Glutamatergic neuron (in vitro differentiated cells): ENCODE results near the gene INPP4A. TPM values are rescaled to one million over a fixed set of nuclear protein-coding genes. Genes with fewer than 3 reads are reported as not detected.
"Not testable (repeated sequence)": the region's sequence is repeated elsewhere in the genome, so short reads cannot be mapped to it uniquely, and the experiment has no call there.

ENCODE experiments used
- DNase-seq: peaks from one replicate; pipeline ENCODE4 v3.0.0; 2022
- H3K27ac Mint-ChIP-seq: one replicate; pipeline ENCODE4 v1.8.0; 2020; ENCODE audit warnings: mild to moderate bottlenecking, mixed read lengths, inconsistent platforms; ENCODE audit not compliant: unreplicated experiment
- H3K27me3 Mint-ChIP-seq: one replicate; pipeline ENCODE4 v1.8.0; 2020; ENCODE audit warnings: mild to moderate bottlenecking, moderate library complexity, mixed read lengths, inconsistent platforms; ENCODE audit not compliant: unreplicated experiment
- H3K36me3 Mint-ChIP-seq: one replicate; pipeline ENCODE4 v1.8.0; 2020; ENCODE audit warnings: mild to moderate bottlenecking, mixed read lengths, inconsistent platforms; ENCODE audit not compliant: unreplicated experiment
- H3K4me1 Mint-ChIP-seq: one replicate; pipeline ENCODE4 v1.8.0; 2020; ENCODE audit warnings: mild to moderate bottlenecking, low read depth, mixed read lengths, inconsistent platforms; ENCODE audit not compliant: unreplicated experiment
- H3K4me3 Mint-ChIP-seq: one replicate; pipeline ENCODE4 v1.8.0; 2020; ENCODE audit warnings: mild to moderate bottlenecking, mixed read lengths, inconsistent platforms; ENCODE audit not compliant: unreplicated experiment
- H3K9me3 Mint-ChIP-seq: one replicate; pipeline ENCODE4 v1.8.0; 2020; ENCODE audit warnings: mild to moderate bottlenecking, moderate library complexity, mixed read lengths, inconsistent platforms; ENCODE audit not compliant: unreplicated experiment
- CTCF ChIP-seq: fragments of 200-600 bp; sonication (generic); IDR thresholded peaks from one replicate; pipeline ENCODE4 v1.5.0; 2021; ENCODE audit not compliant: partially characterized antibody, unreplicated experiment
- total RNA-seq: library from RNA; stranded (reverse); fragmentation: NEBNext Ultra II Directional; extraction: Animal tissue kit (Norgen Biotek cat#: 25700); gene quantifications from one replicate; pipeline ENCODE4 v1.2.1, GENCODE V29; 2021; ENCODE audit not compliant: unreplicated experiment

Gene INPP4A
- total RNA-seq, 1 donor from 2014 or later = 54.5 TPM

- no peaks in the 10 kb centered on the region for H3K4me1 Mint-ChIP-seq
- H3K4me3 Mint-ChIP-seq = no peak overlapping the region
- H3K9me3 Mint-ChIP-seq = peaks cover 2% of the 10 kb centered on the region
- no peak overlapping the region for H3K27ac Mint-ChIP-seq
- no peaks in the 10 kb centered on the region for H3K36me3 Mint-ChIP-seq
- no peak for DNase-seq
- peaks cover 2% of the 10 kb centered on the region for H3K27me3 Mint-ChIP-seq
- TF ChIP-seq CTCF = no peak
Observed at GRCh38 chr2:98404556-98405250, 40.0 kb upstream of the INPP4A start.

GRCh38 chr2:98405301-98405700, 39.4 kb upstream of the INPP4A start:
- H3K9me3 Mint-ChIP-seq = peaks cover 2% of the 10 kb centered on the region
- no peaks in the 10 kb centered on the region for H3K4me1 Mint-ChIP-seq
- no peak overlapping the region for H3K27ac Mint-ChIP-seq
- no peak for TF ChIP-seq CTCF
- no peak for DNase-seq
- H3K4me3 Mint-ChIP-seq = no peak overlapping the region
- H3K27me3 Mint-ChIP-seq = peaks cover 2% of the 10 kb centered on the region
- H3K36me3 Mint-ChIP-seq = no peaks in the 10 kb centered on the region

DNA sequence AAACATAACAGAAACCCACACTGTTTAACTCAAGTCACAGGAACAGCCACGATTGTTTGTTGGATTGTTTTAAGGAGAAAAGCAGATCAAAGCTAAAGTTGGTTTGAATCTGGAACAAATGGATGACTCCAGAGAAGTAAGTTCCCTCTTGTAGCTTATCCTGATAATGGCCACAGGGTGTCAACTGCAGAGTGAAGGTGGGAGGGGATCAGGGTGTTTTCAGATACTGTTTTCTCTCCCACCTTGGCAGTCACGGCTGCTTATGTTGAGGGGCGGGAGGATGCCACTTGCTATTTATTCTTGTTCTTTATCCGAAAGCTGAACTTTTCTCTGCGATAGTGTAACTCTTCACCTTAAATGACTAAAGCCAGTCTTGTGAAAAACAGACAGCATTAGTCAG, 36.5 kb upstream of the INPP4A start:
- Mint-ChIP-seq H3K27me3 (no peaks in the 10 kb centered on the region), H3K27ac (no peak overlapping the region), H3K4me1 (no peaks in the 10 kb centered on the region), H3K36me3 (no peaks in the 10 kb centered on the region), H3K4me3 (no peak overlapping the region), H3K9me3 (no peaks in the 10 kb centered on the region)
- DNase-seq = no peak
- no peak for TF ChIP-seq CTCF

DNA sequence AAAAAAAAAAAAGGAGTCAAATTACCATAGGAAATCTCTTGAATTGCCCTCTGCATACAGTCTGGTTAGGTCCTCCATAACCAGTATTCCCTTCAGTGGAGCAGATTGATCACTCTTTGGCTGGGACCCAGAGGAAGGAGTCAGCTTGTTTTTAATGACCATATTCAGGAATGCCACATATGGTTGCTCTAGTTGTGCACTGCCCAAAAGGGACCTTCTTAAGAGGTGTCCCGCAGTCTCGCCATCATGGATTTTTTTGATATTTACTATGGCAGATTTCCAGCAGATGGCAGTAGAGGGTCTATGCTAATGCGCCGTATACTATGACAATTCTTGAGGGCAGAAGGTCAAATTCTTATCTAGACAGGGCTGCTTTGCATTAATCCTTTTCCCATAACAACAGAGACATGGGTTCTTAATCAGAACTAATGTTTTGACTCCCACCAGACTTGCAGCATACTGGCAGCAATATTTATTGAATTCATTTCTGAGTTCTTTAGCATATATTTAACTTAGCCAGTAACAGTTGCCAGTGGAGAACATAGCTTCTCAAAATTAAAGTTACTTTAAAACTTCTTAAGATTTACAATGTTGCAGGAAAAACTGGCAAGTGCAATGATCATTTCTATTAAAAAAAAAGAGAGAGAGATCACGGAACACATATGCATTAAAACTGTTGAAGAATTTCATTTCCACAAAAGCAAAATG, 31.8 kb upstream of the INPP4A start:
- H3K4me1 Mint-ChIP-seq = no peaks in the 10 kb centered on the region
- H3K4me3 Mint-ChIP-seq = no peak overlapping the region
- no peak overlapping the region for H3K27ac Mint-ChIP-seq
- H3K27me3 Mint-ChIP-seq = peaks cover 3% of the 10 kb centered on the region
- DNase-seq = no peak
- H3K36me3 Mint-ChIP-seq = peaks cover 4% of the 10 kb centered on the region
- peak; percentile 76 for TF ChIP-seq CTCF
- peaks cover 3% of the 10 kb centered on the region for H3K9me3 Mint-ChIP-seq

GRCh38 chr2:98414246-98414645, 30.4 kb upstream of the INPP4A start:
- not testable (repeated sequence) for H3K4me3 Mint-ChIP-seq, DNase-seq, H3K27ac Mint-ChIP-seq, H3K27me3 Mint-ChIP-seq, H3K36me3 Mint-ChIP-seq, H3K4me1 Mint-ChIP-seq, H3K9me3 Mint-ChIP-seq

- not testable (repeated sequence) for H3K4me3 Mint-ChIP-seq, DNase-seq, H3K27me3 Mint-ChIP-seq, H3K4me1 Mint-ChIP-seq, H3K36me3 Mint-ChIP-seq, H3K27ac Mint-ChIP-seq, H3K9me3 Mint-ChIP-seq
Observed at GRCh38 chr2:98415719-98416248, 28.9 kb upstream of the INPP4A start.
